ENCODE results near the gene SULT1B1.

GRCh38 chr4:69780141-69780540, 19.7 kb upstream of the SULT1B1 start:
- TF ChIP-seq POLR2A (IDR thresholded peaks at IDR 0.05; ENCODE audit: low read length) (no peak), GATA1 (IDR thresholded peaks at IDR 0.05; ENCODE audit: low read depth, low read length) (no peak)

All from erythroblast (primary cell).